IPS DF 4.7 (cell line): ENCODE measurements around the gene CST9L.
A peak's percentile ranks its signal among the peaks of the same experiment; 100 is the strongest.

Experiments
- DNase-seq: peaks from one replicate; pipeline ENCODE4 v3.0.0-alpha.2; 2013; ENCODE audit warnings: low spot score; ENCODE audit errors: extremely low read depth

Gene CST9L, protein sequence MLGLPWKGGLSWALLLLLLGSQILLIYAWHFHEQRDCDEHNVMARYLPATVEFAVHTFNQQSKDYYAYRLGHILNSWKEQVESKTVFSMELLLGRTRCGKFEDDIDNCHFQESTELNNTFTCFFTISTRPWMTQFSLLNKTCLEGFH

DNA sequence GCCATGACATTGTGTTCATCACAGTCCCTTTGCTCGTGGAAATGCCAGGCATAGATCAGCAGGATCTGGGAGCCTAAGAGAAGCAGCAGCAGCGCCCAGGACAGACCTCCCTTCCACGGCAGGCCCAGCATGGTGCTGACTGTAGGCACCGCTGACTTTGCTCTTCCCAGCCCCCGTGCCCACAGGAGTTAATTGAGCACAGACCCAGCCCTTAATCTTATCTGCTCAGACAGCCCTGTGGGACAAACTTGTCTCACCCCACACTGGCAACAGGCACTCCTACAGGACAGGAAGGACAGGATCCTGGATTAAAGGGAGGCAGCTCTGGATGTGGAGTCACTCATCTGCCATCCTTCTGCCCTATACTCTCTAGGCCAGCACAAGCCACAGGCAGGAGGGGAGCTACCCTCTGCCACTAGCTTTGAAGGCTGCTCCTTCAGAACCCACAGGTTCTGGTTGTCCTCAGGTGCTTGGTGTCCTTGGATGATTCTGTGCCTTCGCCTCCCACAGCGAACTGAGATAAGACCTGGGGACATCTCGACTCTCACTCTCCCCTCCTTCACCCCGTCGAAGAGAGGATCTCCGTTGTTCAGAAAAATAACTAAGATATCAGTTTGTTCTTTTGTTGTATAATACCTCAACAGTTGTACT lies at the start of gene CST9L:
TSS of gene CST9L (minus strand) at position 165 of the 651 bp plus-strand sequence. CDS start at position 131, 34 bp downstream.
- DNase-seq = no peak

DNA sequence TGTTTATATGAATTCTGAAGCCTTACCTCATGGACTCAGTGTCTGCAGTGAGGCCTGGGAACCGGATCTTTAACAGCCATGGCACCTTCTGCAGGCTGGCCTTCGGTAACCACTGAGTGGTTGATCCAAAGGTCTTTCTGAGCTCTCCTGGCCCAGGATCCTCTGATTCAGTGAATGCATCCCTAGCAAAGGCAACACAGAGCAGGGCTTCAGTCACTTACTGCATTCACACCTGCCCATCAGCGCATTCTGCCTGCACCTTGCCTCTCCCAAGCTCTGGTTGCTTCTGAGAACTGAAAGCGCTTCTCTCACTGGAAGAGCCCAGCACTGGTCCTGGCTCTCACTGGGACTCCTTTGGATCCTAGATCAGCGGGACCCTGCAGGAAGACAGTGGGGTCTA lies 45.9 kb upstream of the CST9L start:
- no peak for DNase-seq

DNA sequence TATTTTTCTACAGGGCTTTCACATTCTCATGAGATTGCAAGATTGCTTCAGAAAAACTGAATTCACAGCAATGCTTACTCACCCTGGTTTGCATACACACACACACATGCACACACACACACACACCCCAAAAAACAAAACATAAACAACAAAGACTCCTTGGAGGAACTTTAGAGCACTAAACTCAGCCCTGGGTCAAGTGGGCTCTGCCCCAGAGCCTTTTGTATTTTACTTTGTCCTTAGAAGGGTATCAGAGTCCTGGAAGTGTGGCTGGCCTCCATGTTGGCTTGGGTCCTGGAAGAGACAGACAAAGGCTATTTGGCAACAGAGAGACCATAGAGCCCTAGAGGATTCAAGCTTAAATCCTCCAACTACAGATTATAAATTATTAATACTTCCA lies 45.4 kb upstream of the CST9L start:
- no peak for DNase-seq

DNA sequence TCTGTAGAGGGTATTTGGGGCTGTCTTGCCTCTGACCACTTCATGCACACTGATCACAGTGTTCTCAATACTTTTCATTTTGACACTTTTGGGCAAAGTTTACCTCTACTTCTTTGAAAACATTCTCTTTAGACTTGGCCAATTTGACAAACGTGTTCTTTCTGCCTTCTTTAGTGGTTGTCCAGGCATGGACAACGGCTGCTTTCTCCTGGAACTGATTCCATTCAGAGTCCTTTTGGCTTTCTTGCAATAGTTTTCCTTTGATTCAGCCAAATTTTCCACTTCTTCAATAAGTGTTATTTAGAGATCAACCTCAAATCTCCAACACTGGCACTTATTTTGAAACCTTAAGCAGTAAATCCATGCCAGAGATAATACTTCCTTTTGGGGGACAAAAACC lies 44.1 kb upstream of the CST9L start:
- DNase-seq = no peak

DNA sequence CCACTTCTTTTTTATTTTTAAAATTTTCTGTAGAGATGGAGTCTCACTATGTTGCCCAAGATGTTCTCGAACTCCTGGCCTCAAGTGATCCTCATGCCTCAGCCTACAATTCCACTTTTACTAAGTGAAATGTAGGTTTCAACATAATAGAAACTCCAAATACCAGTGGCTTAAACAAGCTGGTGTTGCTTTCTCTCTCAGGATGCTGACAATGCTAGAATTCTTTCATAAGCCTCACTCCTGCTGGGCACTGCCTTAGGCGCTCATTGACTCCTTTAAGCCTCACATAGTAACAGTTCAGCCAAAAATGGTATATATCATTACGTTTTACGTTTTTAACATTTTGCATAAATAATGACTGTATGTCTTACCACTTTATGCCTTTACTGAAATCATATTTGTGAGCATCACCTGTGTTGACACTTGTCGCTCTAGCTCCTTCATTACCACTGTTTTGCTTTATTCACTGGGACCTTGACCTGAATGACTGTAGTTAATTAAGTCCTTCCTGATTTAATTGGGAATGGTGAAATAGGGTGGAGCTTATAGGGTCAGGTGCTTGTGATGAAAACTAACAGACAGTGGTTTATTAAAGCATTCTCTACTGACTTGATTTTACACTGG lies 41.3 kb upstream of the CST9L start:
- DNase-seq = no peak

DNA sequence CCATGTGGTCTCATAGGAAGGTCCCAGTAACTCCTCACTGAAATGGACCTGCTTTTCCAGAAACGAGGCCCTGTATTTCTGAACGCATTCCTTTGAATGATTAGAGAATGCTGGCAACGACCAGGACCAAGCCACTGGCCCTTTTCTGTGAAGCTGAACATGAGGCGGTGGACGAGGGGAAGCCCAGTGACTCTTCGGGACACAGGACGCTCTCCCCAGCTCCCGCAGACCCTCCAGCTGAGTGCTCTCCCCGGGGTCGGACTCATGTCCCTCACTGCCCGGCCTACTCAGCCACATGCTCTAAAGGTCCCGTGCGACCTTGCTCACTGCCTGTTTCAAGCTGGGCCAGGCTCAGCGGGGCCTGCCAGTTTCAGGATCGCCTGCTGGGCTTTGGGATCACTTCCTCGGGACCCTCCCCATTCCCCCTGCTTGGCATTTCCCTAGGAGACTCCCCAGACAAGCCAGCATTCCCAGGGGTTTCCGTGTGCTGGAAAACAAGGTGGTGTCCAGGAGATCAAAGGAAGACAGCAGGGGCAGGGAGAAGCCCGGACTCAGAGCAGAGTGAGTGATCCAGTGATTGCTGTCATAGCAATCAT lies 40.1 kb upstream of the CST9L start:
- no peak for DNase-seq

DNA sequence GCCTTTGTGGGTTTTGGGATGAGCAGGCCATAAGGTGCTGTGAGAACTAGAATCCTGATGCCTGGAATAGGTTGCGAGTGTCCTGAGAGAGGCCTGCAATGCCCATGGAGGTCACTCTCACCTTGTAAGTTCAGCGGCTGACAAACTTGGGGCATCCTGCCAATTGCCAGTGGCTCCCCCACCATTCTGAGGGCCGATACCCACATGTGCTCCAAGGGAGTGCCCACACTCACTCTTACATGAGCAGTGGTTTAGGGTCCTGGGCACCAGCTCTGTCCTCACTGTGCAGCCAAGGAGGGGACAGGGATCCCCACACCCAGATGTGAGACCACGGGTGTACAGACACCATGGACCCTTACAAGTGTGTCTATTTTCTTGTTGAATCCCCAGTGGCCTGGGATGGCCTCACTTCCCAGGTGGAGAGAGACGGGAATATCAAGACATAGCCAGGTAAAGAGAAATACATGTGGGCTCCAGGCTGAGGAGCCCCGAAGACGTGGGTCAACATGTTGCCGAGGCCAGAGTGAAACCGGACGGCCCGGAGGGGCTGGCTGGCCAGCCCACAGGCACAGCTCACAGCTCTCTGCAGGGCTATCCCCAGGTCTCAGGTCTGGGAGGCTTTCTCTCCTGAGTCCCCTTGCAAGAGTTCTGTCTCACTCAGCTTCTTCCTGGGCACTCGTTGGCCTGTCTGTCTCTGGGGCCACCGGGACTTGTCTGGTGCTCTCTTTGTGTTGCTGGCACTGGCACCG lies 39.4 kb upstream of the CST9L start:
- no peak for DNase-seq

DNA sequence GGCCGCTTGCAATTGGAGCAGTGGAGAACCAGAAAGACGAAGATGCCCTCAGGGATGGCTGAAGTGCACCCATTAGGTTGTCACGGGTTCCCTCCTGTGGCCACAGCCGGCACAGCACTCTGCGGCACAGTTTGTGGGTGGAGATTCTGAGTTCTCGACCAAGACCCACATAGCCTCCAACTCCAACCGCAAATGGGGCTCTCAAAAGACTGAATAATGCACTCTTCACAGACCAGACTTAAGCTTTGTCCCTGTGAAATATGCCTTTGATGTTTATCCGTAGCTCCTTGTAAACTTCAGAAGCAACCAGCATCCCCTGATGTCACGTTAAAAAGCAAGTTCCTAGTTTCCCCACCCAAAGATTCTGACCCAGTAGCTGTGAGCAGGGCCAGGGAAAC lies 38.4 kb upstream of the CST9L start:
- DNase-seq = peak; percentile 87

DNA sequence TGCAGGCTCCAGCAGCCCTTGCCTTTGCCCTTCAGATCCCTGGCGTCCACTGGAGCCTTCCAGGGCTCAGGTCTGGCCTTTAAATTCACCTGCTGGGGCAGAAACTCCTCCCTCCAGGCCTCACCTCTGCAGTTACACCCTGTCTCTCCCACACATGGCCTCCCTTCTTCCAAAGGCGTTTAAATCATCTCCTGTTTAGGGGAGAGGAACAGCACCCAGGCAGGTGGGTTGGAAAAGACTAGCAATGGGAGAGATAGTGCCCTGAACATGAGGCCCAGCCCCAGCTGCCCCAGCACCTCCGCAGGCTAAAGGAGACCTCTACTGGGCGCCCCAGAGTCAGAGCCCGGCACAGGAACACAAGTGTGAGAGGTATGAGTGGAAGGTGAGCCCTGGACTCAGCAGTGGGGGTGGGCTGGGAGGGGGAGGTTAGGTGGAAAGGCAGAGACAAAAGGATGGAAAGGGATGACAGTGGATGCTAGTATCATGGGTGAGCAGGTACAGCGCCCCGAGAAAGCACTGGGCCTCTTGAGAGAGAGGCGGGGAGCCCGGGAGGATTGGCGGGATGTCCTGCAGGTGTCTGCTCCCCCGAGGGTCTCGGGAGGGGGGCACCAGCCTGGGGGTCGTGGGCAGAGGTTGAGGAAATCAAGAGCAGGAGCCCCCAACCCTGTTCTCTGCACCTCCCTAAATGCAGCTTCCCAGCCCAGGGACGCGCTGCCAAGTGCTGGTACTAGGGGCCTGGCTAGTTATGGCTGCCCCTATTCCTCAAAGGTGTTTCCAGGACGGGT lies 37.8 kb upstream of the CST9L start, which contains the start of gene CST9:
TSS of gene CST9 (minus strand) at position 51 of the 785 bp plus-strand sequence. CDS start 53 bp downstream, outside the sequence.
- no peak for DNase-seq

DNA sequence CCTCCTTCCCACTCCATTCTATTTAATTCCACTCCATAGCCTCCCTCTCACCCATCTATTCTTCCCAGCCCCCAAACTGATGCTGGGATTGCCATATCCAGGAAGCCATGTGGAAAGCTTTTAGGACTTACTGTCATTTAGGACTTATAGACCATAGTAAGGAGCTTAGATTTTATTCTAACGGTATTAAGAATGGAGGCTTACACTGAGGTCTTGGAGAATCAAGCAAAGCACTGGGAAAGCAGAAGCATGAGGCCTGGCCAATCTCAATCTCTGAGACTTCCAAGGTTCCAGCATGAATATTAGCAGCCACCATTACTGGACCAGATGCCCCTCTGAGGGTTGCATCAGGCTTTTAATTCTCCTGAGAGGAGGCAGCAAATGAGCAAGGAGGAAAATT lies 36.0 kb upstream of the CST9L start:
- DNase-seq = no peak

DNA sequence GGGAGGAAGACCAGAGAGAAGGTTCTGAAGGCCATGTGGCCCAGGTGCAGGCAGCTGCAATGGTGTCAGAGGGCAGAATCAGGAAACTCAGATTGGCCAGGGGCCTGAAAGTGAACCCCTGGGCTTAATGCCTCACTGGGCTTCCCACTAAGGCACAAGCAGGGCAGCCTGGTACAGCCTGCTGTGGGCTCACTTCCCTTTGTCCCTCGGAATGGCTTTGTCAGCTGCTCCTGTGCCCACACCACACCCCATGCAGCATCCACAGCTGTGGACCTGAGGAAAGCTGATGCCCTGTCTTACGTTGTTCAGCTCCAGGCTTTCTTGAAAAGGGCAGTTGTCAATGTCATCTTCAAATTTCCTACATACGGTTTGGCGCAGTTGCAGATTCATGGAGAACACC lies 35.0 kb upstream of the CST9L start:
- DNase-seq = no peak

DNA sequence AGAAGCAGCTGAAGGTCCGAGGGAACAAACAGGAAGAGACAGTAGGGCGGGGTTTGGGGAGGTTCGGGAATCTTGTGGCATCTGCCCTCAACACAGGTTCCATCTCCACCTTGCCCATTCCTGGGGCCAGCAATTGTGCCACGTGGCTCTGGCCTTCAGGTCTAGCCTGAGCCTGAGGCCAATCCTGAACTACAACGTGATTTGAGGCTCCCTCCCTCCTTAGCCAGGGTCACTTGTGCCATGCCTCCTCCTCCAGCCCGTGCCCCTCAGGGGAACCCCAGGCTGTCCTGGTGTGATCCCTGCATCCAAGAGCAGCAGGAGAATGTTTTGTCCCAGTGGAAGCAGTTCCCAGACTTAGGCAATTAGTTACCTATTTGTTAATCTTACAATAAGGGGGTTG lies 34.4 kb upstream of the CST9L start:
- no peak for DNase-seq

DNA sequence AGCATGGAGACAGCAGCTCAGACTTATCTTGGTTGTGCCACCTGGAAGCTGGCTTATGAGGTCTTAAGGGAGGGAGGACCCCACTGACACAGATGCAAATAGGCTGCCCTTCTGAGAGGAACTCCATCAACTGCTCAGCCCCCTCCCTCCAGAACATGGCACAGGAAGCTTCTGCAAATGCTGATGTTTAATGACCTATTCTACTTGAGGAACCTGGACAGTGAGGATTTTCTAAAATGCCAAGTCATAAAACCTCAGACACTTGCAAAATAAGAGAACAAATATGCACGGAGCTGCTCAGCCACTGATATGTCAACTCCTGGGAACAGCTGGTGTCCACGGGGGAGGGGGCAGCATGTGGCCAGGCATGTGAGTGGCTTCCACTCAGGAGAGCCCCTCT lies 34.0 kb upstream of the CST9L start:
- DNase-seq = no peak

DNA sequence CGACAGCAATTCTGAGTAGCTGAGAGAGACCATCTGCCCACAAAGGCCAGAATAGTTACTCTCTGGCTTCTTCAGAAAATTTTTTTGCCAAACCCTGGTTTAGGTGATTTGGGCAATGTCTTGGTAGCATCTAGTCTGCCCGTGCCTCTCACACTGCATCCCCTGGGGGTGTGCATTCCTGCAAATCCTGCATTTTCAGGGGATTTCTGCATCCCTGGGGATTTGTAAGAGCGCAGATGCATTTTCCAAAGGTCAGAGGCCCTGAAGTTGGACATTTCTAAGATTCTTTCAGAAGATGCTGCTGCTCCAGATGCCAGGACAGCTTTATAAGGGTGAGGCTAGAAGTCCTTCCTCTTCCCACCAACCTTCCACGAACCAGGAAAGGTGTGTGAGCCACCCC lies 33.4 kb upstream of the CST9L start:
- DNase-seq = no peak

DNA sequence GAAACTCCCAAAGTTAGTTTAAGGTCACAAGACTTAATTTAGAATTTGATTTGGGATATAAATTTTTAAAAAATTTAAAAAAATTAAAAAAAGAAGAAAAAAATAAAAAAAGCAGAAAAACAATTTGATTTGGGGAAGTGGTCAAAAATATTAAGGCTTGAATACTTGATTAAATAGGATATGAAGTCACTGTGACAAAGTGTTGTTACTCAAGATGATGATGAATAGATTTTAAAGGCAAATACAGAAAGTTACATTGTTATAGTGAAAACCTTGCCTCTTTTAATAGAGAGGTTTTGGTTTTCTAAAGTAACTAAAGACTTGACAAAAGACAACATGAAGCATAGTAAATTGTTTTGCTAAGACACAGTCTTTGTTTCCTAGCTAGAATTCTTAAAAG lies 30.2 kb upstream of the CST9L start:
- DNase-seq = no peak

DNA sequence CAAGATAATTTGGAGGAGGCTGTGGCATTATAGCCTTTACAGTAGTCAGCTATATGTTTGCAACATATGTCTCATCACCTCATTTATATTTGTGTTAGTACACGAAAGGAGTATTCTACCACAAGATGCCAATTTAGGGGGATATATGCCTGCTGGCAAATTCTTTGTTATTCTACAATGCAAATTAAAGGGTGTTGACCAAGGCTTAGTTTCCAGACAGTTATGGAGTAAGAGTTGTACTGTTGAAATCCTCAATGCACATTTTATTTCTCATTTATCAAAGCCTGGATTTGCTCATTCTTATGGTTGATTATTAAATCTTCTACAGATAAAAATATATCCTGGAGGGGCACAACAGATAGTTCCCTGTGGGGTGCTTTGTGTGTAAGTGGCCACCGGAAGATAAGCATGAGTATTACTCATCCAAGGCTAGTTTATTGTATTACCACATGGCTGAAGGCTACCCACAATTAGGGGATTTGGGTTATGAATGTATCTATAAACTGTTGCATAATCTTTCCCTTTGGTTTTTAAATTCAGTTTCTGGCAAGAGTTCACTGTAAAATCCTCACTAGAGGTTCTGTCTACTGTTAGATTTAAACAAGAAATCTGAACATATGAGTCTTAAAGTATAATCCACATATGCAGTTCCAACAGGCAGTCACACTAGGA lies 28.4 kb upstream of the CST9L start:
- no peak for DNase-seq

DNA sequence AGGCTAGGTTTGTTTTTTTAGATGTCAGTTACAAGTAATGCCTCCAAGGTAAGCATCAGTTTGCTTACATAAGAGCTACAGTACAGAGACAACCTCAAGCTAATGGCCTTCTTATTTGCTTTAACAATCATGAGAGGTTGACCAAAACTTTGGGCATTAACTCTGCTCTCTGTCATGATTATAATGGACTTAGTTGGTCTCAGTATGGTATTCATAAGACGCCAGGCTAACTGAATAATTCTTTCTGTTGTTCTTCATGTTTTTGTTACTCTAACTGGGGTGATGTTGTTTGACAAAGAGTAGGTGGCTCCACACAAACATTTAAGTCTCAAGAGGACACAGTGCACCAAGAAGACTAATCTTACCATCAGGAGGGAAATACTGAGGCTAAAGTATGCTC lies 27.7 kb upstream of the CST9L start:
- DNase-seq = no peak

DNA sequence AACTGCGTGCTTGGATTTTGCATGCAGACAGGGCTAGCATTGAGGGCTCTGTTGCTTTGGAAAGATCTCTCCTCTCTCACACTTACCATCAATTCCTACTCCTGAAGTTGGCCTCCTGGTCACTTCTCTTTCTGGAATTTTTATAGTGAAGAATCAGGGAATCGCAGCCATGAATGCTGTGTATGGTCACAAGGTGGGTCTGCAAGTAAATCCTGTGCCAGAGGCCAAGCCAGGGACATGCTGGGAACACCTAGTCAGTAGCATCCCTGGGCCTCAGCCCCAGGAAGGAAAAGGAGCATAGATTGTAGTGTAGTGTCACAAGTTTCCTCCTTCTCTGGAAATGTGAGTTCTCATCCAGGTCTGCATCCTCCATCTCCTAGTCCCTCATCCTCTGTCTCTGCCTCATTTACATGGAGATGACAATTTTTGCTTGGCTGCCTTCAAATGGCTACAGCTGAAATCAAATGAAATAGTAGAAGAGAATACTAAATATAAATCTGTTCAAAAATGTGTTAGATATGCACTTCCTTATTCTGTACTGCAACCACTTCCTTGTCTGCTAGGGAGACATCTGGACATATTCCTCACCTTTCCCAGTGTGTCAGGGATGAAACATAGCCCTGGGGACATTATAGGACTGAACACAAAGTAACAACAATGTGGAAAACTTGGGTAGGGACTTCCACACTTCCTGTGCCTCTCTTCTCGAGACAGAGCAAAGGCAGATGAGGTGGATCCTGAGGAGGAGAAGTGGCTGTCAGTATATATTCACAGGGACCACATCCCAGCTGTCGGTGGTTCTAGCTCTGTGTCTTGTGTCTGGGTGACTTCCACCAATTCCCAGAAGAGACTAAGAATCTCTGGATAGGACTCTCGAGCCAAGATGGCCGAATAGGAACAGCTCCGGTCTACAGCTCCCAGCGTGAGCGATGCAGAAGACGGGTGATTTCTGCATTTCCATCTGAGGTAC lies 20.4 kb upstream of the CST9L start:
- no peak for DNase-seq

DNA sequence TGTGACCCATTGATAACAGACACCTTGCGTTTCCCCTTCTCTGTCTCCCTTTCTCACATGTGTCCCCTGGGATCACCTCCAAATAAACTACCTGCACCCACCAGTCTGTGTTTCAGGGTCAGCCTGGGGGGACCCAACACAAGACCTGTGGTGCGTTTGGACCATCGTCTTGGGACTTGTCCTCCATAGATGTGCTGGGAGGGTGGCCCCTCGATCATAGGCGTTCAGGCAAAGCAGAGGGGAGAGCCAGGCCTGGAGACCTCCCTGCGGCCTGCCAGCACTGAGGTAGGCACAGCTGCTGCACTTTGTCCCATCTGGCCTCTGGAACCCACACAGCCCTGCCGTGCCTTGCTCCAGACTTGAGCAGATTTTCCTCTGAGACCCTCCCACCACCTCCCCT lies 19.3 kb upstream of the CST9L start:
- no peak for DNase-seq
